ENCODE results near the gene URB1.

DNA sequence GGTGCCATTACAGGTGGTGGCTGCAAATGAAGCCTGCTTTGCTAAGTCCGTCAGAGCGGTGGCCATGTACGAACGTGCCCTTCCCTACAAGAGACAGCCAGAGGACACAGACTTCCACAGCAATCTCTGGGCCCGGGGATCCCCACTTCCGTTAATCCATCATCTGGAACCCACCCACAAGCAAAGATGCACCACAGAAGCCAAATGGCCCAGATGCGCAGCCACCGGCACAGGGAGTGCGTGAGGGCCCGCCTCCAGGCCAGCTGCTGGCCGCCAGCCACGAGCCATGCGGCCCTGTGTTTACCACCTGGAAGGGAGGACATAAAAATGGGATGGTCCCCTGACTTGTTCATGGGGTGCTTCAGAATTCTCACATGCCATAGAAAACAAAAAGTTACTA lies 72.1 kb downstream of the URB1 start:
- TF ChIP-seq, protein P1, sequence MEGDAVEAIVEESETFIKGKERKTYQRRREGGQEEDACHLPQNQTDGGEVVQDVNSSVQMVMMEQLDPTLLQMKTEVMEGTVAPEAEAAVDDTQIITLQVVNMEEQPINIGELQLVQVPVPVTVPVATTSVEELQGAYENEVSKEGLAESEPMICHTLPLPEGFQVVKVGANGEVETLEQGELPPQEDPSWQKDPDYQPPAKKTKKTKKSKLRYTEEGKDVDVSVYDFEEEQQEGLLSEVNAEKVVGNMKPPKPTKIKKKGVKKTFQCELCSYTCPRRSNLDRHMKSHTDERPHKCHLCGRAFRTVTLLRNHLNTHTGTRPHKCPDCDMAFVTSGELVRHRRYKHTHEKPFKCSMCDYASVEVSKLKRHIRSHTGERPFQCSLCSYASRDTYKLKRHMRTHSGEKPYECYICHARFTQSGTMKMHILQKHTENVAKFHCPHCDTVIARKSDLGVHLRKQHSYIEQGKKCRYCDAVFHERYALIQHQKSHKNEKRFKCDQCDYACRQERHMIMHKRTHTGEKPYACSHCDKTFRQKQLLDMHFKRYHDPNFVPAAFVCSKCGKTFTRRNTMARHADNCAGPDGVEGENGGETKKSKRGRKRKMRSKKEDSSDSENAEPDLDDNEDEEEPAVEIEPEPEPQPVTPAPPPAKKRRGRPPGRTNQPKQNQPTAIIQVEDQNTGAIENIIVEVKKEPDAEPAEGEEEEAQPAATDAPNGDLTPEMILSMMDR (conservative IDR thresholded peaks at IDR 0.05; ENCODE audit: low read depth in 2 of 2): no peak
- TF ChIP-seq EZH2 (IDR thresholded peaks at IDR 0.05; ENCODE audit: low read depth, unreplicated experiment) (no peak), EZH2phosphoT487 (IDR thresholded peaks at IDR 0.05; ENCODE audit: unreplicated experiment) (no peak), POLR2AphosphoS5 (IDR thresholded peaks at IDR 0.05; ENCODE audit: low read depth) (no peak)
- TF ChIP-seq, protein P2, sequence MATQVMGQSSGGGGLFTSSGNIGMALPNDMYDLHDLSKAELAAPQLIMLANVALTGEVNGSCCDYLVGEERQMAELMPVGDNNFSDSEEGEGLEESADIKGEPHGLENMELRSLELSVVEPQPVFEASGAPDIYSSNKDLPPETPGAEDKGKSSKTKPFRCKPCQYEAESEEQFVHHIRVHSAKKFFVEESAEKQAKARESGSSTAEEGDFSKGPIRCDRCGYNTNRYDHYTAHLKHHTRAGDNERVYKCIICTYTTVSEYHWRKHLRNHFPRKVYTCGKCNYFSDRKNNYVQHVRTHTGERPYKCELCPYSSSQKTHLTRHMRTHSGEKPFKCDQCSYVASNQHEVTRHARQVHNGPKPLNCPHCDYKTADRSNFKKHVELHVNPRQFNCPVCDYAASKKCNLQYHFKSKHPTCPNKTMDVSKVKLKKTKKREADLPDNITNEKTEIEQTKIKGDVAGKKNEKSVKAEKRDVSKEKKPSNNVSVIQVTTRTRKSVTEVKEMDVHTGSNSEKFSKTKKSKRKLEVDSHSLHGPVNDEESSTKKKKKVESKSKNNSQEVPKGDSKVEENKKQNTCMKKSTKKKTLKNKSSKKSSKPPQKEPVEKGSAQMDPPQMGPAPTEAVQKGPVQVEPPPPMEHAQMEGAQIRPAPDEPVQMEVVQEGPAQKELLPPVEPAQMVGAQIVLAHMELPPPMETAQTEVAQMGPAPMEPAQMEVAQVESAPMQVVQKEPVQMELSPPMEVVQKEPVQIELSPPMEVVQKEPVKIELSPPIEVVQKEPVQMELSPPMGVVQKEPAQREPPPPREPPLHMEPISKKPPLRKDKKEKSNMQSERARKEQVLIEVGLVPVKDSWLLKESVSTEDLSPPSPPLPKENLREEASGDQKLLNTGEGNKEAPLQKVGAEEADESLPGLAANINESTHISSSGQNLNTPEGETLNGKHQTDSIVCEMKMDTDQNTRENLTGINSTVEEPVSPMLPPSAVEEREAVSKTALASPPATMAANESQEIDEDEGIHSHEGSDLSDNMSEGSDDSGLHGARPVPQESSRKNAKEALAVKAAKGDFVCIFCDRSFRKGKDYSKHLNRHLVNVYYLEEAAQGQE (IDR thresholded peaks at IDR 0.05; ENCODE audit: unreplicated experiment): no peak
- TF ChIP-seq, protein P3, sequence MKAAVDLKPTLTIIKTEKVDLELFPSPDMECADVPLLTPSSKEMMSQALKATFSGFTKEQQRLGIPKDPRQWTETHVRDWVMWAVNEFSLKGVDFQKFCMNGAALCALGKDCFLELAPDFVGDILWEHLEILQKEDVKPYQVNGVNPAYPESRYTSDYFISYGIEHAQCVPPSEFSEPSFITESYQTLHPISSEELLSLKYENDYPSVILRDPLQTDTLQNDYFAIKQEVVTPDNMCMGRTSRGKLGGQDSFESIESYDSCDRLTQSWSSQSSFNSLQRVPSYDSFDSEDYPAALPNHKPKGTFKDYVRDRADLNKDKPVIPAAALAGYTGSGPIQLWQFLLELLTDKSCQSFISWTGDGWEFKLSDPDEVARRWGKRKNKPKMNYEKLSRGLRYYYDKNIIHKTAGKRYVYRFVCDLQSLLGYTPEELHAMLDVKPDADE (IDR thresholded peaks at IDR 0.05): no peak
